Transverse colon (tissue), 4 donors: ENCODE data around the gene MBP.

Experiments used
- EP300 ChIP-seq: sonication (generic); formaldehyde crosslinking; IDR thresholded peaks from one replicate; pipeline ENCODE4 v1.6.1; 2017; ENCODE audit warnings: antibody characterized with exemption, low read depth
- POLR2A ChIP-seq: fragments of 450-650 bp; IDR thresholded peaks from one replicate; pipeline ENCODE4 v1.6.1; 2016; ENCODE audit warnings: antibody characterized with exemption, mild to moderate bottlenecking, moderate library complexity
- POLR2AphosphoS5 ChIP-seq, 3 donors: sonication (generic); formaldehyde crosslinking; IDR thresholded peaks; one replicate each; pipeline ENCODE4 v1.6.1; 2016; ENCODE audit warnings: antibody characterized with exemption in 3 of 3
- TF ChIP-seq, protein P1 (sequence below), 5 experiments: fragments of 200-600 bp in 3 of 5; fragments of 450-650 bp in 2 of 5; sonication (generic) in 3 of 5; IDR thresholded peaks; 1 replicate in 2 of 5; 2 replicates in 3 of 5; pipeline ENCODE4 v1.5.1; 2016 to 2017; ENCODE audit warnings: antibody characterized with exemption in 5 of 5, inconsistent platforms in 3 of 5, mild to moderate bottlenecking in 2 of 5, moderate library complexity in 1 of 5

DNA sequence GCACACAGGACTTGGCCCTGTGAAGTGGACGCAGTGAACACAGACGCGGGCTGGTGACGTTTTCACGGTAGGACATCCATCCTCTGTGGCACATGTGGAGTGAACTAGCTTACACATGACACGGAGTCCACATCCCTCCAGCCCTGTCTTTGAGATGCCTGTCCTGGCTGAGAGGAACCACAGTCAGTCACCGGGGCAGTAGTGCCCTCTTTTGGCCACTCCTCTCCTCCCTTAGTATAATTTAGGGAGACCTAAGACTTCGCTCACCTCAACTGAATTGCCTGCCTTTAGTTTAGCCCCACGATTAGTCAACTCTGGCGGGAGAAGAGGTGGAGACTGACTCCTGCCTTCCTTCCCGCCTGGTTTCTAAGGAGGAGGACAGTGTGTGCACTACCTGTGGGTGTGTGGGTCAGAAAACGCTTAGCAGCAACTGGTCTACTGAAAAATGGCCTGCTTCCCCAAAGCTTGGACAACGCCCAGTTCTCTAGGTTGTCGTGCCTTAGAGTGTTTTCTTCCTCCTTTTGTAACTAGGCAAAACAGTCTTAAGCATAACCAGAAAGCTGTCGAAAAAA, 70.6 kb downstream of the MBP start:
- TF ChIP-seq, protein P1, sequence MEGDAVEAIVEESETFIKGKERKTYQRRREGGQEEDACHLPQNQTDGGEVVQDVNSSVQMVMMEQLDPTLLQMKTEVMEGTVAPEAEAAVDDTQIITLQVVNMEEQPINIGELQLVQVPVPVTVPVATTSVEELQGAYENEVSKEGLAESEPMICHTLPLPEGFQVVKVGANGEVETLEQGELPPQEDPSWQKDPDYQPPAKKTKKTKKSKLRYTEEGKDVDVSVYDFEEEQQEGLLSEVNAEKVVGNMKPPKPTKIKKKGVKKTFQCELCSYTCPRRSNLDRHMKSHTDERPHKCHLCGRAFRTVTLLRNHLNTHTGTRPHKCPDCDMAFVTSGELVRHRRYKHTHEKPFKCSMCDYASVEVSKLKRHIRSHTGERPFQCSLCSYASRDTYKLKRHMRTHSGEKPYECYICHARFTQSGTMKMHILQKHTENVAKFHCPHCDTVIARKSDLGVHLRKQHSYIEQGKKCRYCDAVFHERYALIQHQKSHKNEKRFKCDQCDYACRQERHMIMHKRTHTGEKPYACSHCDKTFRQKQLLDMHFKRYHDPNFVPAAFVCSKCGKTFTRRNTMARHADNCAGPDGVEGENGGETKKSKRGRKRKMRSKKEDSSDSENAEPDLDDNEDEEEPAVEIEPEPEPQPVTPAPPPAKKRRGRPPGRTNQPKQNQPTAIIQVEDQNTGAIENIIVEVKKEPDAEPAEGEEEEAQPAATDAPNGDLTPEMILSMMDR (IDR thresholded peaks at IDR 0.05) = no peak
- TF ChIP-seq POLR2AphosphoS5 (IDR thresholded peaks at IDR 0.05) (no peak), POLR2A (no peak), EP300 (no peak)
